GM18517 (cell line): ENCODE measurements around the gene LRRC4B.

Source experiments
- ATAC-seq: cut with Tn5 transposase; IDR thresholded peaks from one replicate; pipeline ENCODE4 v1.9.1; 2021; ENCODE audit warnings: mild to moderate bottlenecking, moderate library complexity; ENCODE audit not compliant: unreplicated experiment

LRRC4B gene

DNA sequence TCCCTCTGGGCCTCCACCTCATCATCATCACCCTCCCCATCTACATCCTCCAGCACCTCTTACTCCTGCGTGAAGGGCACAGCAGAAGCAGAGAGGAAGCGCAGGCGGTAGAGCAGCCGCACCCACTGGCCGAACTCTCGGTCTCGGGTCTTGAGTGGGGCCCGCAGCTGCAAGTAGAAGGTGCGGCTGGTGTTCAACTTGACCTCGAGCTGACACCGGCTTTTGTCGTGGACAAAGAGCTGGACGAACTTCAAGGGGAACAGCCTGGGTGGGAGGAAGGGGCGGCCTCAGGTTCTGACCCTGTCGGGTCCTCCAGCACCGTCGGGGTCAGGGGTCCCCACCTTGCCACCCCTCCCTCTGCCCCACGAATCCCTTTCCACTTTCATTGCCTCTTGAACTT is 100.7 kb downstream of the LRRC4B start:
- ATAC-seq: no peak
